Right lobe of liver (tissue), 4 donors: ENCODE data around the gene IRX5.

Source experiments
- POLR2A ChIP-seq: fragments of 450-650 bp; IDR thresholded peaks from one replicate; pipeline ENCODE4 v1.6.1; 2017; ENCODE audit warnings: antibody characterized with exemption, mild to moderate bottlenecking
- TF ChIP-seq, protein P1 (sequence below), 4 donors: fragments of 200-600 bp in 3 of 4; fragments of 450-650 bp in 1 of 4; IDR thresholded peaks; one replicate each; pipeline versions ENCODE4 v1.5.1 to v1.8.0; 2016 to 2022; ENCODE audit warnings: antibody characterized with exemption in 4 of 4, mild to moderate bottlenecking in 2 of 4
- donor health status: DM: no; HTN: no; CAD: no.
- donor health status: DM: no; HTN: no; CAD: no.
- donor health status: DM: no; HTN: yes; CAD: no.

DNA sequence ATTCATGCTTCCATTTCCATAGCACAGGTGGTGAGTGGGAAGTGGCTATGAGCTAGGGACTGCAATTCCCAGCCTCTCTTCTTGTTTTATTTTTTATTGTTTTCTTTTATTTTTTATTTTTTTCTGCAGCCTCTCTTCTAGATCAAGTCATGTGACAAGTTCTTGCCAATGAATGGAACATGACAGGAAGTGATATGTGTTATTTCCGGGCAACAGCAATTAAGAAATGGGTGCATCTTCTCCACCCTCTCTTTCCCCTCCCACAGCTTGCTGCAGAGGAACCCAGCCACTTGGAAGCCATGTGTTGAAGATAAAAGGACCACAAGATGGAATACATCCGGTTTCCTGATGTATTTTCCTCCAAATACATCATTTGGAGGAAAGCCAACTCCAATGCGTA, 23.6 kb downstream of the IRX5 start:
- TF ChIP-seq, protein P1, sequence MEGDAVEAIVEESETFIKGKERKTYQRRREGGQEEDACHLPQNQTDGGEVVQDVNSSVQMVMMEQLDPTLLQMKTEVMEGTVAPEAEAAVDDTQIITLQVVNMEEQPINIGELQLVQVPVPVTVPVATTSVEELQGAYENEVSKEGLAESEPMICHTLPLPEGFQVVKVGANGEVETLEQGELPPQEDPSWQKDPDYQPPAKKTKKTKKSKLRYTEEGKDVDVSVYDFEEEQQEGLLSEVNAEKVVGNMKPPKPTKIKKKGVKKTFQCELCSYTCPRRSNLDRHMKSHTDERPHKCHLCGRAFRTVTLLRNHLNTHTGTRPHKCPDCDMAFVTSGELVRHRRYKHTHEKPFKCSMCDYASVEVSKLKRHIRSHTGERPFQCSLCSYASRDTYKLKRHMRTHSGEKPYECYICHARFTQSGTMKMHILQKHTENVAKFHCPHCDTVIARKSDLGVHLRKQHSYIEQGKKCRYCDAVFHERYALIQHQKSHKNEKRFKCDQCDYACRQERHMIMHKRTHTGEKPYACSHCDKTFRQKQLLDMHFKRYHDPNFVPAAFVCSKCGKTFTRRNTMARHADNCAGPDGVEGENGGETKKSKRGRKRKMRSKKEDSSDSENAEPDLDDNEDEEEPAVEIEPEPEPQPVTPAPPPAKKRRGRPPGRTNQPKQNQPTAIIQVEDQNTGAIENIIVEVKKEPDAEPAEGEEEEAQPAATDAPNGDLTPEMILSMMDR (IDR thresholded peaks at IDR 0.05) = no peak
- no peak for TF ChIP-seq POLR2A
